Umbilical cord (tissue), 2 donors: ENCODE results near the gene PCDHGB7. TPM values are rescaled to one million over a fixed set of nuclear protein-coding genes. Genes with fewer than 3 reads are reported as not detected.
"Not testable (repeated sequence)": the region's sequence is repeated elsewhere in the genome, so short reads cannot be mapped to it uniquely, and the experiment has no call there.

Experiments
- DNase-seq: peaks from one replicate; pipeline ENCODE4 v3.0.0-alpha.2; 2015; ENCODE audit warnings: low spot score
- total RNA-seq: library from RNA; depleted of rRNA; stranded (reverse); fragments of >200 nt; gene quantifications from one replicate; pipeline ENCODE4 v1.2.3, GENCODE V29; 2014; ENCODE audit warnings: low replicate concordance; ENCODE audit not compliant: insufficient read depth

The PCDHGB7 gene
- total RNA-seq, 1 donor from 2014 or later: 13.2 TPM

DNA sequence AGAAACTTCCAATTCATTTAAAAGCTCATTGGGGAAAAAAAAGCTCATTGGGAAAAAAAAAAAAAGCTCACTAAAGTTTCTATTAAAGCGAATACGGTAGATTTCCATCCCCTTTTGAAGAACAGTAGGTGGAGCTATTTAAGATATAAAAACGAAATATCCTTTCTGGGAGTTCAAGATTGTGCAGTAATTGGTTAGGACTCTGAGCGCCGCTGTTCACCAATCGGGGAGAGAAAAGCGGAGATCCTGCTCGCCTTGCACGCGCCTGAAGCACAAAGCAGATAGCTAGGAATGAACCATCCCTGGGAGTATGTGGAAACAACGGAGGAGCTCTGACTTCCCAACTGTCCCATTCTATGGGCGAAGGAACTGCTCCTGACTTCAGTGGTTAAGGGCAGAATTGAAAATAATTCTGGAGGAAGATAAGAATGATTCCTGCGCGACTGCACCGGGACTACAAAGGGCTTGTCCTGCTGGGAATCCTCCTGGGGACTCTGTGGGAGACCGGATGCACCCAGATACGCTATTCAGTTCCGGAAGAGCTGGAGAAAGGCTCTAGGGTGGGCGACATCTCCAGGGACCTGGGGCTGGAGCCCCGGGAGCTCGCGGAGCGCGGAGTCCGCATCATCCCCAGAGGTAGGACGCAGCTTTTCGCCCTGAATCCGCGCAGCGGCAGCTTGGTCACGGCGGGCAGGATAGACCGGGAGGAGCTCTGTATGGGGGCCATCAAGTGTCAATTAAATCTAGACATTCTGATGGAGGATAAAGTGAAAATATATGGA lies 13.0 kb downstream of the PCDHGB7 start, which contains the start of gene PCDHGA12:
Gene PCDHGA12, plus strand, starts transcription at position 176 of the 782 bp plus-strand sequence. Its CDS starts 253 bp downstream, at position 429.
- peak; percentile 36 for DNase-seq

DNA sequence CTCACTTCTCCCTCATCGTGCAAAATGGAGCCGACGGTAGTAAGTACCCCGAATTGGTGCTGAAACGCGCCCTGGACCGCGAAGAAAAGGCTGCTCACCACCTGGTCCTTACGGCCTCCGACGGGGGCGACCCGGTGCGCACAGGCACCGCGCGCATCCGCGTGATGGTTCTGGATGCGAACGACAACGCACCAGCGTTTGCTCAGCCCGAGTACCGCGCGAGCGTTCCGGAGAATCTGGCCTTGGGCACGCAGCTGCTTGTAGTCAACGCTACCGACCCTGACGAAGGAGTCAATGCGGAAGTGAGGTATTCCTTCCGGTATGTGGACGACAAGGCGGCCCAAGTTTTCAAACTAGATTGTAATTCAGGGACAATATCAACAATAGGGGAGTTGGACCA lies 13.8 kb downstream of the PCDHGB7 start:
- no peak for DNase-seq

DNA sequence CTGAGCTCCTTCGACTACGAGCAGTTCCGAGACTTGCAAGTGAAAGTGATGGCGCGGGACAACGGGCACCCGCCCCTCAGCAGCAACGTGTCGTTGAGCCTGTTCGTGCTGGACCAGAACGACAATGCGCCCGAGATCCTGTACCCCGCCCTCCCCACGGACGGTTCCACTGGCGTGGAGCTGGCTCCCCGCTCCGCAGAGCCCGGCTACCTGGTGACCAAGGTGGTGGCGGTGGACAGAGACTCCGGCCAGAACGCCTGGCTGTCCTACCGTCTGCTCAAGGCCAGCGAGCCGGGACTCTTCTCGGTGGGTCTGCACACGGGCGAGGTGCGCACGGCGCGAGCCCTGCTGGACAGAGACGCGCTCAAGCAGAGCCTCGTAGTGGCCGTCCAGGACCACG lies 14.8 kb downstream of the PCDHGB7 start:
- not testable (repeated sequence) for DNase-seq

DNA sequence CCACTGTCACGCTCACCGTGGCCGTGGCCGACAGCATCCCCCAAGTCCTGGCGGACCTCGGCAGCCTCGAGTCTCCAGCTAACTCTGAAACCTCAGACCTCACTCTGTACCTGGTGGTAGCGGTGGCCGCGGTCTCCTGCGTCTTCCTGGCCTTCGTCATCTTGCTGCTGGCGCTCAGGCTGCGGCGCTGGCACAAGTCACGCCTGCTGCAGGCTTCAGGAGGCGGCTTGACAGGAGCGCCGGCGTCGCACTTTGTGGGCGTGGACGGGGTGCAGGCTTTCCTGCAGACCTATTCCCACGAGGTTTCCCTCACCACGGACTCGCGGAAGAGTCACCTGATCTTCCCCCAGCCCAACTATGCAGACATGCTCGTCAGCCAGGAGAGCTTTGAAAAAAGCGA lies 15.2 kb downstream of the PCDHGB7 start:
- not testable (repeated sequence) for DNase-seq

- DNase-seq: no peak
Observed at GRCh38 chr5:141434006-141434405, 16.5 kb downstream of the PCDHGB7 start.

GRCh38 chr5:141437221-141437620 lies 19.7 kb downstream of the PCDHGB7 start:
- no peak for DNase-seq

DNA sequence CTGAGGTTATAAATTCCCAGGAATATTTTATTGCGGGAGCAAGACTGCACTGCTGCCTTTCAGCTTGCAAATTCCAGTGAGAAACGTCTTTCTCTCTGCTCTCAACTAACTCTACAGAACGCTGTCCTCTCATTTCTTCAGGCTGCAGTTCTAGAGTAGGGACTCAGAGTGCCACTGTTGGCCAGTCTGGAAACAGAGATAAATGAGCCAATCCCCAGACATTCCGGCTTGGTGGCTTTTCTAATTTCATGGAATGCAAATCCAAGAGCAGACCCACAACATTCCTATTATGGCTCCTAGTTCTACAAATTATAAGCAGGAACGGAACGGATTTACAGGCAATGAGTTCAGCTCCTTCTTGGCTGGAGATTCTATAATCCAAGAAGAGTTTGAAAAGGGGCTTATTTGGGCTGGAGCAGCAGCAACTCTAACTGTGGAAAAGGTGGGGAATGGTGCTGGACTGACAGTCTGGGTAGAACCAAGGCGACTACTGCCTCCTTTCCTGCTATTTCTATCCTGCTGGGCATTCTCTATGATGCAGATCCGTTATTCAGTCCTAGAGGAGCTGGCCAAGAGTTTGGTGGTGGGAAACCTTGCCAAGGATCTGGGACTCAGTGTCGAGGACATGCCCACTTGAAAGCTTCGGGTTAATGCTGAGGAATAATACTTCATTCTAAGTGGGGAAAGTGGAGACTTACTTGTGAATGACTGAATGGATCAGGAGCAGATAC lies 22.1 kb downstream of the PCDHGB7 start:
- no peak for DNase-seq

DNA sequence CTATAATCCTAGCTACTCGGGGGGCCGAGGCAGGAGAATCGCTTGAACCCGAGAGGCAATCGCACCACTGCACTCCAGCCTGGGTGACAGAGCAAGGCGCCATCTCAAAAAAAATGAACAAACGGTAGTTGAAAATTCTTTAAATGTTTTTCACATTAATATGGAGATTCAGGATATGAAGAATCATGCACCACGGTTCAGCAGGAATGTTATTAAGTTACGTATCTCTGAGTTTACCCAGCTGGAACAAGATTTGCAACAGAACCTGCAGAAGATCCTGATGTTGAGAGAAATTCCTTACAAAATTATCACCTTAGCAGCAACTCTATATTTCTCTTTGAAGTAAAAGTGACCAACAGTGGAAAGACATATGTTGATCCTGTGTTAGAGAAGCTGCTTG lies 22.9 kb downstream of the PCDHGB7 start:
- no peak for DNase-seq

- no peak for DNase-seq
Observed at GRCh38 chr5:141441571-141442170, 24.2 kb downstream of the PCDHGB7 start.

DNA sequence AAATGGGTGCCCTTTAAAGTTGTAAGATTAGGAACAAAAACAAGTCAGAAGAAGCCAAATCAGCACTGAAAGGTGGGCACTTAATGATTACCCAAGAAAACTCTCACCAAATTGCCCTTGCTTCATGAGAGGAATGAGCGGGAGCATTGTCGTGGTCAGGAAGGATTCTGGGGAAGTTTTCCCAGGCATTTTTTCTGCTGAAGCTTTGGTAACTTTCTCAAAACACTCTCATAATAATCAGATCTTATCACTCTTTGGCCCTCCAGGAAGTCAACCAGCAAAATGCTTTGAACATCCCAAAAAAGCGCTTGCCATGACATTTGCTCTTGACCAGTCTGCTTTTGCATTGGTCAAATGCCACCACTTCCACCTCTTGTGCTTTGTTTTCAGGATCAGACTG lies 47.9 kb downstream of the PCDHGB7 start:
- no peak for DNase-seq

Other genes starting within 250 kb of the PCDHGB7 start
- 3.6 TPM for gene PCDHB7, start 245.0 kb upstream of the PCDHGB7 start, total RNA-seq
- gene PCDHB8, start 239.9 kb upstream of the PCDHGB7 start, total RNA-seq: 0.72 TPM
- gene PCDHB16, start 235.3 kb upstream of the PCDHGB7 start, total RNA-seq: 4.1 TPM
- gene PCDHB9, start 230.5 kb upstream of the PCDHGB7 start, total RNA-seq: 1.9 TPM
- 5.5 TPM for gene PCDHB10, start 225.3 kb upstream of the PCDHGB7 start, total RNA-seq
- 5.1 TPM for gene PCDHB11, start 218.1 kb upstream of the PCDHGB7 start, total RNA-seq
- gene PCDHB12, start 209.0 kb upstream of the PCDHGB7 start, total RNA-seq: 2.9 TPM
- 1.7 TPM for gene PCDHB13, start 203.8 kb upstream of the PCDHGB7 start, total RNA-seq
- 12.3 TPM for gene PCDHB14, start 194.3 kb upstream of the PCDHGB7 start, total RNA-seq
- 3.4 TPM for gene PCDHB15, start 172.3 kb upstream of the PCDHGB7 start, total RNA-seq
- gene SLC25A2, start 113.6 kb upstream of the PCDHGB7 start, total RNA-seq: 1.9 TPM
- 58.7 TPM for gene TAF7, start 96.9 kb upstream of the PCDHGB7 start, total RNA-seq
- gene PCDHGA1, start 87.2 kb upstream of the PCDHGB7 start, total RNA-seq: 0.96 TPM
- gene PCDHGA2, start 78.9 kb upstream of the PCDHGB7 start, total RNA-seq: 4.6 TPM
- gene PCDHGA3, start 73.8 kb upstream of the PCDHGB7 start, total RNA-seq: 2.2 TPM
- gene PCDHGB1, start 67.6 kb upstream of the PCDHGB7 start, total RNA-seq: 1.7 TPM
- 6.0 TPM for gene PCDHGA4, start 62.7 kb upstream of the PCDHGB7 start, total RNA-seq
- gene PCDHGB2, start 57.7 kb upstream of the PCDHGB7 start, total RNA-seq: 4.6 TPM
- 1.9 TPM for gene PCDHGA5, start 53.5 kb upstream of the PCDHGB7 start, total RNA-seq
- 11.8 TPM for gene PCDHGB3, start 47.4 kb upstream of the PCDHGB7 start, total RNA-seq
- 7.2 TPM for gene PCDHGA6, start 43.8 kb upstream of the PCDHGB7 start, total RNA-seq
- 7.0 TPM for gene PCDHGA7, start 34.9 kb upstream of the PCDHGB7 start, total RNA-seq
- gene PCDHGB4, start 30.0 kb upstream of the PCDHGB7 start, total RNA-seq: 18.3 TPM
- 3.9 TPM for gene PCDHGA8, start 25.0 kb upstream of the PCDHGB7 start, total RNA-seq
- 15.4 TPM for gene PCDHGB5, start 19.7 kb upstream of the PCDHGB7 start, total RNA-seq
- 11.1 TPM for gene PCDHGA9, start 14.9 kb upstream of the PCDHGB7 start, total RNA-seq
- 9.1 TPM for gene PCDHGB6, start 9.7 kb upstream of the PCDHGB7 start, total RNA-seq
- gene PCDHGA10, start 4.7 kb upstream of the PCDHGB7 start, total RNA-seq: 10.8 TPM
- gene PCDHGA11, start 3.4 kb downstream of the PCDHGB7 start, total RNA-seq: 7.9 TPM
- gene PCDHGA12, start 12.8 kb downstream of the PCDHGB7 start, total RNA-seq: 14.4 TPM
- 42.9 TPM for gene PCDHGC3, start 58.3 kb downstream of the PCDHGB7 start, total RNA-seq
- 4.8 TPM for gene PCDHGC4, start 67.4 kb downstream of the PCDHGB7 start, total RNA-seq
- 8.2 TPM for gene PCDHGC5, start 71.4 kb downstream of the PCDHGB7 start, total RNA-seq
- gene DIAPH1, start 201.3 kb downstream of the PCDHGB7 start, total RNA-seq: 16.9 TPM
- 59.9 TPM for gene HDAC3, start 219.2 kb downstream of the PCDHGB7 start, total RNA-seq
- gene RELL2, start 219.3 kb downstream of the PCDHGB7 start, total RNA-seq: 0.96 TPM
- 15.4 TPM for gene FCHSD1, start 233.7 kb downstream of the PCDHGB7 start, total RNA-seq